HG03159 (cell line): ENCODE measurements around the gene NDUFS3.
A peak's percentile ranks its signal among the peaks of the same experiment; 100 is the strongest.
"Not testable (repeated sequence)": the region's sequence is repeated elsewhere in the genome, so short reads cannot be mapped to it uniquely, and the experiment has no call there.

Experiments
- ATAC-seq: cut with Tn5 transposase; IDR thresholded peaks from one replicate; pipeline ENCODE4 v1.9.1; 2021; ENCODE audit warnings: mild to moderate bottlenecking, moderate library complexity; ENCODE audit not compliant: unreplicated experiment

Gene NDUFS3

GRCh38 chr11:47578524-47579494, at the start of gene NDUFS3, which contains the start of gene KBTBD4:
TSS of gene NDUFS3 (plus strand) at chr11:47579074. CDS start at chr11:47579092, 18 bp downstream.
TSS of gene KBTBD4 (minus strand) at chr11:47578970. CDS start at chr11:47578951, 19 bp downstream.
- peak; percentile 90 for ATAC-seq

DNA sequence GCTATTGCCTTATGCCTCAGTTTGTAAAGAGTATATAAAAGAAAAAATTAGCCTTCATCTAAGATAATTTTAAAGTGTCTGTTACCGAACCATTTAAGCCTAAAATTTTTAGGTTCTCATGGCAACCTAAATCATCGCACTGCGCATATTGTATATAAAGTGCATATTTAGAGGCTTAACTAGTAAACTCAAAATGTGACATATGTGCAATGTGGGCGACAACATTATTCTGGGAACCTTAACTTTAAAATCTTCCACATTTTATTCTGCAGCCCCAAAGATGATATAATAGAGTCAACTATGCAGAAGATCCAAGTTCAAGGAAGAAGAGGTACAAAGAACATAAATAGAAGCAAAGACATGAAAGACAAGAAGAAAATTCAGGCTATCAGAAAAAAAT, 48.9 kb upstream of the NDUFS3 start:
- ATAC-seq: no peak

DNA sequence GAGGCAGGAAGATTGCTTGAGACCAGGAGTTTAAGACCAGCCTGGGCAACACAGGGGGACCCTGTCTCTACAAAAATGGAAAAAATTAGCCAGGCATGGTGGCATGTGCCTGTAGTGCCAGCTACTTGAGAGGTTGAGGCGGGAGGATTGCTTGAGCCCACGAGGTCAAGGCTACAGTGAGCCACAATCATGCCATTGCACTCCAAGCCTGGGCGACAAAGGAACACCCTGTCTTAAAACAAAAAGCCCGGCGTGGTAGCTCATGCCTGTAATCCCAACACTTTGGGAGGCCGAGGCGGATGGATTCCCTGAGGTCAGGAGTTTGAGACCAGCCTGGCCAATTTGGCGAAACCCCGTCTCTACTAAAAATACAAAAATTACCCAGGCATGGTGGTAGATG, 48.2 kb upstream of the NDUFS3 start:
- not testable (repeated sequence) for ATAC-seq

- ATAC-seq: no peak
Measured at GRCh38 chr11:47531666-47532065, 47.2 kb upstream of the NDUFS3 start.

- no peak for ATAC-seq
Measured at GRCh38 chr11:47532597-47533213, 46.2 kb upstream of the NDUFS3 start.

GRCh38 chr11:47533690-47534151, 45.2 kb upstream of the NDUFS3 start:
- no peak for ATAC-seq

DNA sequence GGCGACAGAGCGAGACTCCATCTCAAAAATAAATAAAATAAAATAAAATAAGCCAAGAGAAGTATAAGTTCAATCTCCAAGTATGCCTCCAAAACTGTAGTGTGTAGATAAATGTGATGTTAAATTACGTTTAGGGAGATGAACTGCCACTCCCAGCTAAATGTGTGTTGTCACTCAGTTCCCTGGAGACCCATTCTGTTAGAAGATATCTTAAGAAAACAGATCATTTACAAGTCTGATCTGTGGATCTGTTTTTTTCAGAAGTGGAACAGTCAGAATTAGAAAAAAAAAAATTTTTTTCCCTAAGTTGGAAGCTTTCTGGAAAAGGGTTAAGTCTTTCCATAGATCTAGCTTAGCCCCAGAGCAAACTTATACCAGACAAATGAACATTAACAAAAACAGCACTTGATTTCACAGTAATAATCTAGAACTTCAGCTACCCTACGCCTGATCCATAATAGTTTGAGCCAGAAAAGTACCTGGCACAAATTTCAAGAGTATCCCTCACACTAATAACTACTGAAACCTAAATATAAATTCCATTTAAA, 44.1 kb upstream of the NDUFS3 start:
- no peak for ATAC-seq

- ATAC-seq: no peak
Measured at GRCh38 chr11:47536915-47537314, 42.0 kb upstream of the NDUFS3 start.

DNA sequence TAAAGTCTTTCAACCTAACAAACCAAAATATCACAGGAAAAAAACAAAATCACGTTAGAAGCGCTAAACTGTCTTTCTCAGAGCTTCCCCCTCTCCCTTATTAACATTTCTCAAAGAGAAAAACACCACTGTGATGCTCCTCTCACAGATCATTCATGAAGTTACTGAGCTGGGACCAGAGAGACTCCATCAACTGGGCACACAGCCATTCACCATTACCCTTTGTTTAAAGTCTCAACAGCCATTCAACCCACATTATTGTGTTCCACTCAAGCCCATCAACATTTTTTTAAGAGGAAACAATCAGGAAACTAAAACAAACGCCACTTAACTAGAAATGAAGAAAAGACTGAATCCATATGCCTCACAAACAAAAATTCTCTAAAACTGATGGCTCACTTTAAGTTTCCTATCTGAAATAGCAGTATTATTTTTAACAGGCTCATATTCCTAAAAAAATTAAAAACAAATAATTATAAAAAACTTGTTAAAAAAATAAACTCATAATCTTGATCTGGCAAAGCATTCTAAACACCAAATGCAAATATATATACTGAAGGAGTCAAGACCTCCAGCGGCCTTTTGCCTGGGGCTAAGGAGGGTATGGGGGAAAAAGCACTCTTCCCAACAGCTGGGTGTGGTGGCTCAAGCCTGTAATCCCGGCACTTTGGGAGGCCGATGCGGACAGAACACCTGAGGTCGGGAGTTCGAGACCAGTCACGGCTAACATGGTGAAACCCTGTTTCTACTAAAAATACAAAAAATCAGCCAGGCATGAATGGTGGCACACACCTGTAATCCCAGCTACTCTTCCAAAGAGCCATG, 39.9 kb upstream of the NDUFS3 start:
- ATAC-seq: no peak

GRCh38 chr11:47539681-47540039, 39.2 kb upstream of the NDUFS3 start:
- no peak for ATAC-seq

GRCh38 chr11:47541070-47541469, 37.8 kb upstream of the NDUFS3 start:
- no peak for ATAC-seq

GRCh38 chr11:47545298-47545697, 33.6 kb upstream of the NDUFS3 start:
- no peak for ATAC-seq

GRCh38 chr11:47546274-47546673, 32.6 kb upstream of the NDUFS3 start:
- not testable (repeated sequence) for ATAC-seq

- ATAC-seq: no peak
Measured at GRCh38 chr11:47550288-47551047, 28.4 kb upstream of the NDUFS3 start.

GRCh38 chr11:47551086-47551485, 27.8 kb upstream of the NDUFS3 start:
- no peak for ATAC-seq

DNA sequence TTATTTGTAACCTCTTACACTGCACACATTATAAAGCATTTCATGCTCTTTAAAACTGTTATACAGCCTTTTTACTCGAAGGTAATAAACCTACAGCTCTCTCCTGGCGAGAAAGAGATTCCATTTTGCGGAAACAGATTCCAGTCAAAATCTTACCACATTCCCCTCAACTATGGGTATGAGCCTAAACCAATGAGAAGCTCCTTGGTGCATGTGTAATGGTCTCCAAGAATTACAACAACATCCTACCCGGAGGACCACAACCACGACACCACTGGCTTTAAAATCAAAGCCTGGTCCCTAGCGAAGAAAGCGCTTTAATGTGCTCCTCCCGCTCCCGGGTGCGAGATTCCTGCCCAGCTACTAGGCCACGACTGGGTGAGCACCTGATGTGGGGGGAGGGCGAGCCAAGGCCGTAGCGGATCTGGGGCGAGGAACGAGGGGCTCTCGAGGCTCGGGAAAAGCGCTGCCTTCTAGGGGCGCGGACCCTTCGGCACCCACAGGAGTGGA, 26.8 kb upstream of the NDUFS3 start:
- peak; percentile 3 for ATAC-seq

DNA sequence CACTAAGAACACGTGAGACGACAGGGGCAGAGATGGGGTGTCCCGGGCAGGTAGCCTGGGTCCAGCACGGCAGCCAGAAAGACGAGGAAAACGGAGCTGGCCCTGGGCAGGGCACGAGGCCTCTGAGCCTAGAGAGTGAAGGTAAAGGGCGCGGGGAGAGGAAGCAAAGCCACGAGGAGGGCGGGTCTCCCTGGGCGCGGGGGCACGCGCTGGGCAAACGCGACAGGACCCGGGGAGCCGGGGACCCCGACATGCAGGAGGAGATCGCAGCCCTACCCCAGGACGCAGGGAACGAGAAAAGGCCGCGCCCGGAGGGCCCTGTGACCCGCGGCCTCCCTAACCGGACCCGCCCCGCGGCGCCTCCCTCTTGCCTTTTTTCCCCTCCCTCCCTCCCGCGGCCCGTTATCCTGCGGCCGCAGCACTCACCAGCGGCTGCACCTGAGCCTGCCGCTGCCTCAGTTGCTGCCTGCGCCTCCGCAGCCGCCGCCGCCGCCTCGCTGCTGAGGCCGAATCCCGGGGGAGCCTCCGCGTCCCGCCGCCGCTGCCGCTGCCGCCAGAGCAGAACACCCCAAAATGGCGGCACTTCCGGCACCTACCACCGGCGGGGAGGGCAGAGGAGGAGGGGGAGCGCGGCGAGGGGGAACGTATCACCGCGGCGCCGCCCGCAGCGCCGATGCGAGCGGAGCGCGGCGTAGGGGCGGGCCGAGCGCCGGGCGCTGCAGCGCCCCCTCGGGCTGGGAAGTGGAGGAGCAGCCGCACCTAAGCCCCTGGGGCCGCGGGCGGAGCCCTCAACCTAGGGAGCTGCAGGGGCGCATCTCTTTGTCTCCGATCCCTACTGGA, 26.1 kb upstream of the NDUFS3 start, which contains the start of gene CELF1:
CELF1 (minus strand) TSS at position 567 of the 840 bp plus-strand sequence. CDS start 53,609 bp downstream, outside the sequence.
- ATAC-seq: peak; percentile 87

DNA sequence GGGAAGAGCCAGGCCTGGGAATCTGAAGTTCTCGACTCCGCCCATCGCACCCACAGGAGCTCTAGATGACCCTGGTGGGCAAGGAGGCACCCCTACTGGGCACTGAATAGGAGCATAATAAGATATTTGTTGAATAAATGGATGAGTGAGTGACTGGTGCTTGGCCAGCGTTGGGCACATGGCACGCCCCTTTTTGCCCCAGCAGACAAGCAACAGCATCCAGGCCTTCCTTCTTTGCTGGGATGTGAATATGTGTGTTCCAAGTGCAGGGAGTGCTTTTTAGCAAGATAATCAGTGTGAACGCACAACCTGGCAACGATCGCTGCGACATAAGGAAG, 25.5 kb upstream of the NDUFS3 start:
- ATAC-seq: peak; percentile 29

- not testable (repeated sequence) for ATAC-seq
Measured at GRCh38 chr11:47557004-47557403, 21.9 kb upstream of the NDUFS3 start.
